NCI-H1694 treated with DMSO at 0.1 percent for 48 hours (cell line): ENCODE data around the gene KTN1.

Source experiments
- DNase-seq: peaks from one replicate; lab custom pipeline; 2025; lab: John Stamatoyannopoulos, UW

The KTN1 gene

GRCh38 chr14:55609681-55610080 lies 29.7 kb downstream of the KTN1 start:
- DNase-seq = no peak

DNA sequence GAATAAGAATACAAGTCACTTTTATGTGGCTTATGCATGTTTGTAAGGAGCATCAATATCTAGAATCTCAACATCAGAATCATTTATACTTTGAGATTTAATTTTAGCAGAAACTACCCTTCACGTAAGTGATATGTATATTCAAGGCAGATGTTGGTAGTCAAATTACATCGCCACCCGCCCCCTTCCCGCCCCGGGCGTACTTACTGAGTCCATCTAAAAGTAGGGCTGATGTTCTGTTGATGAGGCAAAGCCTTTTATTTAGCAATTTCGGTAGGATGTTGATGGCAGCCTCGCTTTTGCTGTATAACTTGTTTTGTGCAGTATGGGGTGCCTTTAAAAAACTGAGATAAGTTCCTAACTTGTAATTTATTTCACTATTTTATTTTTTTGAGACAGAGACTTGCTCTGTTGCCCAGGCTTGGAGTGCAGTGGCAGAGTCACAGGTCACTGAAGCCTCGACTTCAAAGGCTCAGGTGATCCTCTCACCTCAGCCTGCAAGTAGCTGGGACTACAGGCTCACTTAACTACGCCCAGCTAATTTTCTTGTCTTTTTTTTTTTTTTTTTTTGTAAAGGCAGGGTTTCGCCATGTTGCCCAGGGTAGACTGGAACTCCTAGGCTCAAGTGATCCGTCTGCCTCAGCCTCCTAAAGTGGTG lies 30.8 kb downstream of the KTN1 start:
- no peak for DNase-seq

GRCh38 chr14:55611859-55612258 lies 31.9 kb downstream of the KTN1 start:
- DNase-seq = no peak

- no peak for DNase-seq
These were observed 34.3 kb downstream of the KTN1 start for GRCh38 chr14:55614304-55614703.

- DNase-seq = no peak
These were observed 40.3 kb downstream of the KTN1 start for GRCh38 chr14:55620277-55620676.

GRCh38 chr14:55620981-55621380 lies 41.0 kb downstream of the KTN1 start:
- no peak for DNase-seq

DNA sequence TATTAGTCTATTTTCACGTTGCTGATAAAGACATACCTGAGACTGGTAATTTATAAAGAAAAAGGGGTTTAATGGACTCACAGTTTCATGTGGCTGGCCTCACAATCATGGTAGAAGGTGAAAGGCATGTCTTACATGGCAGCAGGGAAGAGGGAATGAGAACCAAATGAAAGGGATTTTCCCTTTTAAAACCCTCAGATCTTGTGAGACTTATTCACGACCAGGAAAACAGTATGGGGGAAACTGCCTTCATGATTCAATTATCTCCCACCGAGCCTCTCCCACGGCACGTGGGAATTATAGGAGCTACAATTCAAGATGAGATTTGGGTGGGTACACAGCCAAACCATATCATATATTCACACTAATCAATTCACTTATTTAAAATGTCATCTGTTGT lies 41.4 kb downstream of the KTN1 start:
- DNase-seq = no peak

GRCh38 chr14:55624913-55625312 lies 44.9 kb downstream of the KTN1 start:
- no peak for DNase-seq

GRCh38 chr14:55625481-55625880 lies 45.5 kb downstream of the KTN1 start:
- DNase-seq = no peak

DNA sequence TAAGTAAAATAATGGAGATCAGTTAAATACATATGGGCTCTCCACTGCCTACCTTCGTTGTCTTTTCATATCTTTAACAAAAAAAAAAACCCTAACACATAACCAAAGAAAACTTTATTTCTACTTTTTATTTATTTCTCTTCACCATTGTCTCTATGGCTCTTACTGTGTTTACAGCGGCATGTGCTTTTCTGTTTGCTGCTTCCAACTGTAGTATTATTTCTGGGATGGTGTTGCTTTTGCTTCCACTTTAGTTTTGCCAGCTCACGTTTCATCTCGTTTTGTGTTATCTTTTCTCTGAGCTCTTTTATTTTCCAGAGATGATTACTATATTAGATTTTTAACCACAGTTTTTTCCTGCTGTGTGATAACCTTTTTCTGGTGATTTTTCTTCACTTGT lies 46.1 kb downstream of the KTN1 start:
- DNase-seq = no peak

GRCh38 chr14:55628426-55628825 lies 48.4 kb downstream of the KTN1 start:
- no peak for DNase-seq

DNA sequence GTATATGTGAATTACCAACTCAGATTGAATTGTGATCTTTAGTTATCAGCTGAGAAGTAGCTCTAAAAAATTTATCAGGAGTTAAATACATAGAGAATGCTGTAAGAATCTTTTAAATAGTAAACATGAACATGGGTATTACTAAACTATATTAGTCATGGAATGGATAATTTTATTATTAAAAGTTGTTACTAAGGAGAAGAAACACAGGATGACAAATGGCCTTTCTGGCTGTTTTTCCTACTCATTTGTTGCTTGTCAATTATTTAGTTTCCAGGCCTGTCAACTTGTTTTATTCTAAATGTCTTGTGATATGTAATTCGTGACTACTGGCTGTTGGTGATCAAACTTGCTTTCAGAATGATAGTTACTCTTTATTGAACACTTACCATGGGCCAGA lies 58.7 kb downstream of the KTN1 start:
- no peak for DNase-seq

- no peak for DNase-seq
These were observed 61.3 kb downstream of the KTN1 start for GRCh38 chr14:55641290-55641689.

- DNase-seq = no peak
These were observed 61.9 kb downstream of the KTN1 start for GRCh38 chr14:55641954-55642353.

GRCh38 chr14:55645145-55645544 lies 65.1 kb downstream of the KTN1 start:
- no peak for DNase-seq

DNA sequence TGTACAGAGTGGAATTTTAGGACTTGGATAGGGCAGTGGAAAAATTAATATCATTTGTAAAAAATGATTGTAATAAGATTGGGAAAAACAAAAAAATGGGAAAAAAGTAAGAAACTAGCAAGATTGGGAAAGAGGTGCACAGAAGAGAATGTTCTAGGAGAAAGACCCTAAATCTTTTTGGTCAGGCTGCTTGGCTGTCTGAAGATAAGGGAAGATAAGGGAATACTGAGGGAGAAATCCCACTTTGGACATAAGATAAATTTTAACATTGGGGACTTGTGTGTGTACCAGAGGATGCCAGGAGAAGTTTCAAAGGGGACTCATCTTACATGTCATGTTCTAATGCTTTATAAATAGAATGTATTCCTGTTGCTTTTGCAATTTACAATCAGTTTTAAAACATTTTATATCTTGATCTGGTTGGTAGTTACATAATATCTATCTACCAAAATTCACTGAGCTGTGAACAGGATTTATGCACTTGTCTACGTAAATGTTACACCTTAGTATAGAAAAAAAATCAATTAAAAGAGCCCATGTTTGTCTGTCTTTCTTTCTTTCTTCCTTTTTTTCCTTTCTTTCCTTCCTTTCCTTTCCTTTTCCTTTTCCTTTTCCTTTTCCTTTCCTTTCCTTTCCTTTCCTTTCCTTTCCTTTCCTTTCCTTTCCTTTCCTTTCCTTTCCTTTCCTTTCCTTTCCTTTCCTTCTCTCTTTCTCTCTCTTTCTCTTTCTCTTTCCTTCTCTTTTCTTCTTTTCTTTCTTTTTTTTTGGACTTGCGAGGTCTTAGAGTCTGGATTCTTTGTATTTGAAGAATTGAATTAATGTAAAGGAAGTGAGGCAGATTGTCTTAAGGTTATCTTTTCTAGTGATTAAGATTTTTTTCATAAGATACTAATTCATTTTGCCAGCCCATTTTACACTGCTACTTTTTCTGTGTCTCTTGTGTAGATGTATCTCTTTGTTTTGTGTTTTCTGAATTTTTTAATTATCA lies 66.1 kb downstream of the KTN1 start:
- no peak for DNase-seq

DNA sequence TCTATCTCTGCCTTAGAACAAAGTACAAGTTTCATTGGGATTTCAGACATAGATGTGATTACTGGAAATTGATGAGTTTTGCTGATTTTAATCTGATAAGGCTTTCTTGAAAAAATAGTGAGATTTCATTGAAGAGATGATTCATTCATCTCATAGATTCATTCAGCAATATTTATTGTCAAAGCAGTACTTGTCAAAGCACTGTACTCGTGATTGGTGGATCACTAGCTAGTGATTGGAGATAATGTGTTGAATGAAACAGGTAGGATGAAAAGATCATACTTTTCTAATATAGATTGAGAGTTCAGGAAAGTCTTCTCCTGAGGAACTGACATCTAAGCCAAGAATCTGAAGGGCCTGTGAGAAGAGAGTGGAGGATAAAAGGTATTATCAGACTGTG lies 71.0 kb downstream of the KTN1 start:
- DNase-seq = no peak

DNA sequence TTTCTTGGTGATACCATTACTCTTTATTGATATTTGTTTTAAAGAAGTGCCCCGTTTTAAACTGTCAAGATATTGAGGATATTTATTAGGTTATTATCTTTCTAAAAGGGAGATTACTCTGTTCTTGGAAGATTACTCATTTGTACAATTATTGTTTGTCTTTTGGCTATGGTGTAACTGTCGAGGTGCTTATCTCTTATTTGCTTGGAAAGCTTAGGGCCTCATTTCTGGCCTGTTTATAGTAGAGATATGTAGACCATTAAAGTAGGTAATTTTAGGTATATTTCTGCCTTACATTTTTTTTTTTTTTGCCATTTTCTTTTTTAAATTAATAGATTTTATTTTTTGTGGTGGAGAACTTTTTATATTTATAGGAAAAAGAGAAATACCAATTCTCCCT lies 74.2 kb downstream of the KTN1 start:
- DNase-seq = no peak

DNA sequence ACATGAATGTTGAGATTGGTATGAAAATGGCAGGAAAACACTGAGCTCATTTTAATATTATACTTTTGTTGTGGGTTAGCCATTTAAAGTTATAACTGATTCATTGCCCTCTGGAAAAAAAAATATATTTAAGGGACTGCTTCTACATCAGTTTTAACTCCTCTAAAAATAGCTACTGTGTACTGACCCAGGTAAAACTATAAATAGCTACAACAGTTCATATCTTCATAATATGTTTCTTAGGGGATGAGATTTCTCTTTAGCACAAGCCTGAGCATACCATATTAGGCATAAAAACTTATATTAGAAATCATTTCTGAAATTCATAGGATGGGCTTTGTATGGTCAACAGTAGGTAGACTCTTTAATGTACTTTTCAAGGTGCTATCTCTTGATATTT lies 81.0 kb downstream of the KTN1 start:
- DNase-seq = no peak

GRCh38 chr14:55662752-55663151 lies 82.7 kb downstream of the KTN1 start:
- no peak for DNase-seq

DNA sequence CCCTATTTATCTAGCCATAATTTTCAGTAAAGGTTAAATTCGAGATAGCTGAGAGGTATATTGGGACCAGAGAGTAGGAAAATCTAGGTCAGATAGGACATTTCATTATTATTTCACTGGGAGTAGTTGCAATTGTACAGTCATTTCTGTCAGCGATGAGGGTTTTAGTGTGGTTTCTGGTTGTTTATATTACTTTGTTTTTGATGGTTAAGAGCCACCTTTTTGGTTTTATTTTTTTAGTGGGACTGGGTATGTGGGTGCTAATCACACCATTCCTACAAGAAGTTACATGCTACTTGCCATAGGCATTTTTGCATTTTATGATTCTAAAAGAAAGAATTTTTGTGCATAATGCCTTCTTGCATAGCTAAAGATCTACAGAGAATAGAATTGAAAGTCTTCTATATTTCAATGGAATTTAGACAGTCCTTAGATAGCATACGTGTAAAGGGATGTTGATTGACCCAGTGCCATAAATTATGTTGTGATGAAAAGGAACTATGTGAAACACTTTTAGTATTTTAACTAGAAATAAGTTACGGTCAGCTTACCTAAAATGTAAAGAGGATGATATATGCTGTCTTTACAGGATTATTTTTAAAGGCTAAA lies 85.2 kb downstream of the KTN1 start:
- DNase-seq = no peak

- no peak for DNase-seq
These were observed 87.8 kb downstream of the KTN1 start for GRCh38 chr14:55667801-55668200.

DNA sequence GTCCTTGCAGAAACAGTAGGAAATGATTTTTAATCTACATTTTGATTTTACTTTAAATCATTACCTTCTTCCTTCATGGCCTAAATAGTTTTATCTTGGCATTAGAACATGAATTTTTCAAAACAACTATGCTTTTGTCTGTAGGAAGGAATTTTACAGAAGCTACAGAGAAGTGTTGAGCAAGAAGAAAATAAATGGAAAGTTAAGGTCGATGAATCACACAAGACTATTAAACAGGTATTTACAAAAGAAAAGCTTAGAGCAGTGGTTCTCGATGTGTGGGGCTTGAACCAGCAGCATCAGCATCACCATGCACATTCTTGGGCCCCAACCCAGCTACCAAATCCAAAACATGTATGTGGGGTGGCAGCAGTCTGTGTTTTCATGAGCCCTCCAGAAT lies 91.6 kb downstream of the KTN1 start:
- no peak for DNase-seq
